Activated CD4-positive, CD25-positive, alpha-beta regulatory T cell treated with anti-CD3 and anti-CD28 coated beads, Interleukin-2, amount 50 U/mL, for 72 hours (primary cell): ENCODE measurements around the gene CARD19.

ENCODE experiments used
- DNase-seq: peaks from one replicate; pipeline ENCODE4 v3.0.0; 2021

CARD19 gene

GRCh38 chr9:93096131-93096802 is at the start of gene CARD19:
TSS of gene CARD19 (plus strand) at chr9:93096217. CDS start at chr9:93096346, 129 bp downstream.
- no peak for DNase-seq

GRCh38 chr9:93048566-93049448 is 47.2 kb upstream of the CARD19 start:
- DNase-seq, result no peak

- DNase-seq, result no peak
Measured at GRCh38 chr9:93049491-93049890, 46.5 kb upstream of the CARD19 start.

GRCh38 chr9:93050231-93050630 is 45.8 kb upstream of the CARD19 start:
- DNase-seq, result no peak

- no peak for DNase-seq
Measured at GRCh38 chr9:93051680-93052089, 44.3 kb upstream of the CARD19 start.

- no peak for DNase-seq
Measured at GRCh38 chr9:93052791-93053540, 43.1 kb upstream of the CARD19 start.

- no peak for DNase-seq
Measured at GRCh38 chr9:93053781-93054331, 42.2 kb upstream of the CARD19 start.

- DNase-seq, result no peak
Measured at GRCh38 chr9:93054758-93055704, 41.0 kb upstream of the CARD19 start.

GRCh38 chr9:93057042-93057702 is 38.8 kb upstream of the CARD19 start:
- no peak for DNase-seq

- DNase-seq, result no peak
Measured at GRCh38 chr9:93057703-93058354, 38.2 kb upstream of the CARD19 start.

- DNase-seq, result peak; percentile 75
Measured at GRCh38 chr9:93058355-93059010, 37.5 kb upstream of the CARD19 start, which contains the start of gene SUSD3. TSS of gene SUSD3 (plus strand) at chr9:93058701. CDS start at chr9:93058743, 42 bp downstream.

GRCh38 chr9:93059011-93059714 is 36.9 kb upstream of the CARD19 start:
- DNase-seq, result no peak

GRCh38 chr9:93059715-93060578 is 36.1 kb upstream of the CARD19 start:
- no peak for DNase-seq

GRCh38 chr9:93060746-93061259 is 35.2 kb upstream of the CARD19 start:
- DNase-seq, result no peak

GRCh38 chr9:93061260-93061751 is 34.7 kb upstream of the CARD19 start:
- DNase-seq, result no peak

GRCh38 chr9:93061791-93062763 is 33.9 kb upstream of the CARD19 start:
- DNase-seq, result no peak
